GM12873 (cell line): ENCODE data around the gene SLC39A5.

Experiments
- CTCF ChIP-seq: IDR thresholded peaks from 2 replicates; pipeline ENCODE4 v1.5.1; 2012; ENCODE audit warnings: low read depth, mild to moderate bottlenecking, moderate library complexity, low read length, control low read depth; ENCODE audit not compliant: insufficient read depth; ENCODE audit errors: missing control alignments

SLC39A5 gene

GRCh38 chr12:56229082-56229481, 769 bp upstream of the SLC39A5 start:
- no peak for TF ChIP-seq CTCF

DNA sequence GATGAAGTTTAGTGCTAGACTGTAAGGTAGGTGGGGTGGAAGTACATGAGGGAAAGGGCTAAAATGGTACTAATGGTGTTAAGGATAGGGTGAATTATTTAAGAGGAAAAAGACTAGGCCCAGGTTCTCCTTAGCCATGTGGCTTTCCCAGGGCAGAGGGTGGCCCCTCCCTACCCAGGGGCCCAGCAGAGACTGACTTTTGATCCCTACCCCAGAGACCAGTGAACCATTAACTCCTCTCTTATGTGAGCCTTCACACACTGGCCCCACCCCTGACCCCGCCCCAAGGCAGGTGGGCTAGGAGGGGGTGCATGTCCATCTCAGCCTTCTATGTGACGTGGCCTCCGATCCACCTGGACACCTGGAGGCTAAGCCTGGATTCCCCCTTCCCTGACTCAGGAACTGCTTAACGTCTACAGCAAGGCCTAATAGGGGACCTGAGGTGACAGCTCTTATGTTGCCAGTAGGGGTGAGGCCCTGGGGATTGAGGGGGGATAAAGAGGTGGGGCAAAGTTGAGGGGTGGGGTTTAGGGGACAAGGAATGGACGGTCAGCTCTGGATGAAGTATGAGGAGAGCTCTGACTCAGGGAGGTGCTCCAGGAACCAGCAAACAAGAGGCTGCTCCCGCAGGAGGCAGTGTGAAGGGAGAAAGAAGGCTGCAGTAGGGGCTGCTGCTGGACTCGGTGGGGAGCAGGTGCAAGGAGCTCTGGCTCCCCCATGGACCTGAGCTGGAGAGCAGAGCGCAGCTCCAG, 757 bp downstream of the SLC39A5 start:
- TF ChIP-seq CTCF: no peak

DNA sequence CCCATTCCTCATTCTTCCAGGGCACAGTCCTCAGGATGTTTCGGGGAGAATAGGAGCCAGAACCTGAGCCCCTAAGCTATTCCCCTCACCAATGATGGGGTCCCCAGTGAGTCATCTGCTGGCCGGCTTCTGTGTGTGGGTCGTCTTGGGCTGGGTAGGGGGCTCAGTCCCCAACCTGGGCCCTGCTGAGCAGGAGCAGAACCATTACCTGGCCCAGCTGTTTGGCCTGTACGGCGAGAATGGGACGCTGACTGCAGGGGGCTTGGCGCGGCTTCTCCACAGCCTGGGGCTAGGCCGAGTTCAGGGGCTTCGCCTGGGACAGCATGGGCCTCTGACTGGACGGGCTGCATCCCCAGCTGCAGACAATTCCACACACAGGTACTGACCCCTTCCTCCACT, 1.3 kb downstream of the SLC39A5 start:
- no peak for TF ChIP-seq CTCF

GRCh38 chr12:56234746-56235436, 5.0 kb downstream of the SLC39A5 start:
- TF ChIP-seq CTCF: no peak

GRCh38 chr12:56236091-56236490, 6.2 kb downstream of the SLC39A5 start:
- no peak for TF ChIP-seq CTCF

DNA sequence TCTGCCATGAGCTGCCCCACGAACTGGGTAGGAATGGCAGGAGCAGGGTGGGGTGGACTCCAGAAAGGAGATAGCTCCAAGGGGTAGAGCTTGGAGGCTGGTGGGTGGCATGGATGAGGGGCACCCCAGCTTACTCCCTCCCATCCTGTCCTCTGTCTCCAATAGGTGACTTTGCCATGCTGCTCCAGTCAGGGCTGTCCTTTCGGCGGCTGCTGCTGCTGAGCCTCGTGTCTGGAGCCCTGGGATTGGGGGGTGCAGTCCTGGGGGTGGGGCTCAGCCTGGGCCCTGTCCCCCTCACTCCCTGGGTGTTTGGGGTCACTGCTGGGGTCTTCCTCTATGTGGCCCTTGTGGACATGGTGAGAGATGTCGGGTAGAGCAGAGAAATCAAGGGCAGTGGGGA, 7.1 kb downstream of the SLC39A5 start:
- TF ChIP-seq CTCF: no peak

DNA sequence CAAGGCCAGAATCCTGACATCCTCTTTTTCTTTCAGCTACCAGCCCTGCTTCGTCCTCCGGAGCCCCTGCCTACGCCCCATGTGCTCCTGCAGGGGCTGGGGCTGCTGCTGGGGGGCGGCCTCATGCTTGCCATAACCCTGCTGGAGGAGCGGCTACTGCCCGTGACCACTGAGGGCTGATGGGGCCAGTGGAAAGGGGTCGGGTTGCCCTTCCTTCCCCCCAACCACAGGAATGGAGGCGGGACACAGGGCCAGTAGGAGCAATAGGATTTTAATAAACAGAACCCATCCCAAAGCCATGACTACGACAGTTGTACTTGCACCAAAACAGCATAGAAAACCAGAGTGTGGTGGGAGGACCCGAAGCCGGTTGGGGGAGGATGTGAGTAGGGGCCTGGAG, 7.7 kb downstream of the SLC39A5 start:
- TF ChIP-seq CTCF: no peak
